WTC11 (cell line): ENCODE measurements around the gene OTOS. TPM values are rescaled to one million over a fixed set of nuclear protein-coding genes. Genes with fewer than 3 reads are reported as not detected.
A peak's percentile ranks its signal among the peaks of the same experiment; 100 is the strongest.

Source experiments
- ATAC-seq: fragments of 200-7000 bp; cut with Tn5 transposase; 2 replicates; pipeline ENCODE4 v1.10.0; 2021; ENCODE audit warnings: mild to moderate bottlenecking, moderate library complexity
- CTCF ChIA-PET: fragments of 300-600 bp; sonication (Branson Sonifier 250); formaldehyde crosslinking; loops from one replicate; lab custom pipeline; 2021; ENCODE audit warnings: antibody characterized with exemption; lab: Charles Lee
- POLR2A ChIA-PET: fragments of 350-600 bp; sonication (Branson Sonifier 250); formaldehyde crosslinking; loops from one replicate; lab custom pipeline; 2021; ENCODE audit warnings: antibody characterized with exemption; lab: Charles Lee
- DNase-seq: peaks from one replicate; pipeline ENCODE4 v3.0.0; 2021; ENCODE audit warnings: low spot score
- H3K27ac Mint-ChIP-seq: 2 replicates; pipeline ENCODE4 v1.8.0; 2021; ENCODE audit warnings: mixed read lengths
- H3K27me3 Mint-ChIP-seq: 2 replicates; pipeline ENCODE4 v1.8.0; 2021; ENCODE audit warnings: low read depth, mild to moderate bottlenecking, moderate library complexity, mixed read lengths
- H3K36me3 Mint-ChIP-seq: 2 replicates; pipeline ENCODE4 v1.8.0; 2021; ENCODE audit warnings: mixed read lengths
- H3K4me1 Mint-ChIP-seq: 2 replicates; pipeline ENCODE4 v1.8.0; 2022; ENCODE audit warnings: mixed read lengths
- H3K4me3 Mint-ChIP-seq: 2 replicates; pipeline ENCODE4 v1.8.0; 2021; ENCODE audit warnings: mild to moderate bottlenecking, moderate library complexity, mixed read lengths
- H3K9me3 Mint-ChIP-seq: 2 replicates; pipeline ENCODE4 v1.8.0; 2021; ENCODE audit warnings: mixed read lengths
- CREB1 ChIP-seq: sonication (generic); formaldehyde crosslinking; IDR thresholded peaks from 2 replicates; pipeline ENCODE4 v1.8.0; 2023; ENCODE audit warnings: mild to moderate bottlenecking, missing genetic modification reagents
- ESRRA ChIP-seq: sonication (generic); formaldehyde crosslinking; IDR thresholded peaks from 2 replicates; pipeline ENCODE4 v1.8.1; 2022; ENCODE audit warnings: mild to moderate bottlenecking, missing genetic modification reagents, borderline replicate concordance
- ETV6 ChIP-seq: sonication (generic); formaldehyde crosslinking; IDR thresholded peaks from 2 replicates; pipeline ENCODE4 v1.8.1; 2022; ENCODE audit warnings: mild to moderate bottlenecking, missing genetic modification reagents
- HMGA2 ChIP-seq: fragments of 250-450 bp; sonication (Bioruptor Pico); IDR thresholded peaks from 2 replicates; pipeline ENCODE4 v1.4.0; 2021; ENCODE audit warnings: mild to moderate bottlenecking, moderate library complexity
- IRF2 ChIP-seq: sonication (generic); formaldehyde crosslinking; IDR thresholded peaks from 2 replicates; pipeline ENCODE4 v1.8.0; 2022; ENCODE audit warnings: low read depth, missing genetic modification reagents, borderline replicate concordance
- JAZF1 ChIP-seq: fragments of 250-450 bp; sonication (Bioruptor Pico); IDR thresholded peaks from 2 replicates; pipeline ENCODE4 v1.9.0; 2021; ENCODE audit warnings: moderate library complexity, mild to moderate bottlenecking, inconsistent platforms
- MYBL2 ChIP-seq: sonication (generic); formaldehyde crosslinking; IDR thresholded peaks from 2 replicates; pipeline ENCODE4 v1.8.1; 2023; ENCODE audit warnings: mild to moderate bottlenecking, moderate library complexity, missing genetic modification reagents
- NFE2L1 ChIP-seq: sonication (generic); formaldehyde crosslinking; IDR thresholded peaks from 2 replicates; pipeline ENCODE4 v1.8.1; 2023; ENCODE audit warnings: missing genetic modification reagents
- OVOL2 ChIP-seq: fragments of 250-450 bp; sonication (Bioruptor Pico); IDR thresholded peaks from 2 replicates; pipeline ENCODE4 v1.9.0; 2021; ENCODE audit warnings: mild to moderate bottlenecking, borderline replicate concordance
- RELA ChIP-seq: sonication (generic); formaldehyde crosslinking; IDR thresholded peaks from 2 replicates; pipeline ENCODE4 v1.8.1; 2022; ENCODE audit warnings: missing genetic modification reagents, mild to moderate bottlenecking, borderline replicate concordance
- SMAD3 ChIP-seq: sonication (generic); formaldehyde crosslinking; IDR thresholded peaks from 2 replicates; pipeline ENCODE4 v1.8.0; 2022; ENCODE audit warnings: missing genetic modification reagents, mild to moderate bottlenecking, borderline replicate concordance
- TEAD1 ChIP-seq: sonication (generic); formaldehyde crosslinking; IDR thresholded peaks from 2 replicates; pipeline ENCODE4 v1.8.0; 2022; ENCODE audit warnings: mild to moderate bottlenecking, missing genetic modification reagents
- TEAD4 ChIP-seq: sonication (generic); formaldehyde crosslinking; IDR thresholded peaks from 2 replicates; pipeline ENCODE4 v1.8.0; 2022; ENCODE audit warnings: mild to moderate bottlenecking, missing genetic modification reagents
- ZNF138 ChIP-seq: sonication (generic); formaldehyde crosslinking; conservative IDR thresholded peaks from 2 replicates; pipeline ENCODE4 v1.8.1; 2022; ENCODE audit warnings: mild to moderate bottlenecking, moderate library complexity, missing genetic modification reagents
- ZNF396 ChIP-seq: fragments of 250-450 bp; sonication (Bioruptor Pico); IDR thresholded peaks from 2 replicates; pipeline ENCODE4 v1.8.0; 2021; ENCODE audit warnings: mild to moderate bottlenecking, moderate library complexity, borderline replicate concordance
- ZNF423 ChIP-seq: fragments of 250-450 bp; sonication (Bioruptor Pico); IDR thresholded peaks from 2 replicates; pipeline ENCODE4 v2.1.2; 2022; ENCODE audit warnings: mild to moderate bottlenecking, moderate library complexity
- total RNA-seq: library from RNA; stranded (reverse); gene quantifications from 3 replicates; pipeline ENCODE4 v1.2.3, GENCODE V29; 2021
- TF ChIP-seq, protein P1 (sequence below): sonication (generic); formaldehyde crosslinking; IDR thresholded peaks from 2 replicates; pipeline ENCODE4 v1.8.1; 2023; ENCODE audit warnings: mild to moderate bottlenecking, missing genetic modification reagents
- TF ChIP-seq, protein P2 (sequence below): sonication (generic); formaldehyde crosslinking; IDR thresholded peaks from 2 replicates; pipeline ENCODE4 v1.8.0; 2023; ENCODE audit warnings: mild to moderate bottlenecking, missing genetic modification reagents
- TF ChIP-seq, protein P3 (sequence below): sonication (generic); formaldehyde crosslinking; IDR thresholded peaks from 2 replicates; pipeline ENCODE4 v1.8.1; 2022; ENCODE audit warnings: low read depth, mild to moderate bottlenecking, moderate library complexity, missing genetic modification reagents, borderline replicate concordance
- TF ChIP-seq, protein P4 (sequence below): sonication (generic); formaldehyde crosslinking; IDR thresholded peaks from 2 replicates; pipeline ENCODE4 v1.8.0; 2022; ENCODE audit warnings: mild to moderate bottlenecking, missing genetic modification reagents
- TF ChIP-seq, protein P5 (sequence below): sonication (generic); formaldehyde crosslinking; IDR thresholded peaks from 2 replicates; pipeline ENCODE4 v1.8.1; 2023; ENCODE audit warnings: mild to moderate bottlenecking, missing genetic modification reagents, moderate library complexity

OTOS gene
- total RNA-seq, 1 experiment from 2014 or later, result not detected

DNA sequence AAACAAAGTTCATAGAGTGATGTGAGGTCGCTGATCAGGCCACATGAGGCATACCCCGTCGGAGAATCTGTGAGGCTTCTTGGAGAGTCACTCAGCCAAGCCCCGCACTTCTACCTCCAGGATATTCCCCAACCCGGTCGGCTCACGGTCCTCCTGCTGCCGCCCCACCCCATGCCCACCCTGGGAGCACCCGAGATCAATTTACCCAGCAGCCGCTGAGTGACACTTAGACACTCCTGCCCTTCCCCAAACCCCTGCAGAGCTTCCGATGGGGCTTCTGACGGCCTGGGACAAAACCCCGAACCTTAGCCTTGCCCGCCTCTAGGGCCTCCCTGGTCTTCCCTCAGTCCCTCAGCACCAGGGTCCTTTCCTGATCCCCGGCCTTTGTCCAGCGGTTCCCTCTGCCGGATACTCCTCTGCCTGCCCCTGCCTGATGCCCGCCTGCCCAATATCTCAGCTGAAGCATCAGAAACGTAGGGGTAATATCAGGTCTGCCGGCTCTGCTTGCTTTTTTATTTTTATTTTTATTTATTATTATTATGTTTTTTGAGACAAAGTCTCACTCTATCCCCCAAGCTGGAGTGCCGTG lies 18.9 kb upstream of the OTOS start:
- ATAC-seq (no peak), DNase-seq (no peak)
- Mint-ChIP-seq H3K4me3 (no peak overlapping the region), H3K9me3 (peaks cover 10% of the 10 kb centered on the region), H3K4me1 (0 out of 2 replicates have a peak, but pooled peaks cover 3% of the 10 kb centered on the region), H3K27ac (no peak overlapping the region), H3K27me3 (0 out of 2 replicates have a peak, but pooled peaks cover 4% of the 10 kb centered on the region), H3K36me3 (peaks cover 2% of the 10 kb centered on the region; the same call in 1 of the 2 replicates)
- CTCF ChIA-PET, result no interaction called here
- no peak for TF ChIP-seq ZNF423 (CRISPR knock-in tag)
- TF ChIP-seq OVOL2 (CRISPR knock-in tag), result no peak
- TF ChIP-seq, protein P1, sequence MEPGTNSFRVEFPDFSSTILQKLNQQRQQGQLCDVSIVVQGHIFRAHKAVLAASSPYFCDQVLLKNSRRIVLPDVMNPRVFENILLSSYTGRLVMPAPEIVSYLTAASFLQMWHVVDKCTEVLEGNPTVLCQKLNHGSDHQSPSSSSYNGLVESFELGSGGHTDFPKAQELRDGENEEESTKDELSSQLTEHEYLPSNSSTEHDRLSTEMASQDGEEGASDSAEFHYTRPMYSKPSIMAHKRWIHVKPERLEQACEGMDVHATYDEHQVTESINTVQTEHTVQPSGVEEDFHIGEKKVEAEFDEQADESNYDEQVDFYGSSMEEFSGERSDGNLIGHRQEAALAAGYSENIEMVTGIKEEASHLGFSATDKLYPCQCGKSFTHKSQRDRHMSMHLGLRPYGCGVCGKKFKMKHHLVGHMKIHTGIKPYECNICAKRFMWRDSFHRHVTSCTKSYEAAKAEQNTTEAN (CRISPR knock-in tag), result no peak
- TF ChIP-seq ZNF138 (CRISPR knock-in tag), result no peak
- TF ChIP-seq, protein P2, sequence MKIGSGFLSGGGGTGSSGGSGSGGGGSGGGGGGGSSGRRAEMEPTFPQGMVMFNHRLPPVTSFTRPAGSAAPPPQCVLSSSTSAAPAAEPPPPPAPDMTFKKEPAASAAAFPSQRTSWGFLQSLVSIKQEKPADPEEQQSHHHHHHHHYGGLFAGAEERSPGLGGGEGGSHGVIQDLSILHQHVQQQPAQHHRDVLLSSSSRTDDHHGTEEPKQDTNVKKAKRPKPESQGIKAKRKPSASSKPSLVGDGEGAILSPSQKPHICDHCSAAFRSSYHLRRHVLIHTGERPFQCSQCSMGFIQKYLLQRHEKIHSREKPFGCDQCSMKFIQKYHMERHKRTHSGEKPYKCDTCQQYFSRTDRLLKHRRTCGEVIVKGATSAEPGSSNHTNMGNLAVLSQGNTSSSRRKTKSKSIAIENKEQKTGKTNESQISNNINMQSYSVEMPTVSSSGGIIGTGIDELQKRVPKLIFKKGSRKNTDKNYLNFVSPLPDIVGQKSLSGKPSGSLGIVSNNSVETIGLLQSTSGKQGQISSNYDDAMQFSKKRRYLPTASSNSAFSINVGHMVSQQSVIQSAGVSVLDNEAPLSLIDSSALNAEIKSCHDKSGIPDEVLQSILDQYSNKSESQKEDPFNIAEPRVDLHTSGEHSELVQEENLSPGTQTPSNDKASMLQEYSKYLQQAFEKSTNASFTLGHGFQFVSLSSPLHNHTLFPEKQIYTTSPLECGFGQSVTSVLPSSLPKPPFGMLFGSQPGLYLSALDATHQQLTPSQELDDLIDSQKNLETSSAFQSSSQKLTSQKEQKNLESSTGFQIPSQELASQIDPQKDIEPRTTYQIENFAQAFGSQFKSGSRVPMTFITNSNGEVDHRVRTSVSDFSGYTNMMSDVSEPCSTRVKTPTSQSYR, result no peak
- POLR2A ChIA-PET, result no interaction called here

- no peak overlapping the region for H3K4me3 Mint-ChIP-seq
- CTCF ChIA-PET, result no interaction called here
- H3K27me3 Mint-ChIP-seq, result no peaks in the 10 kb centered on the region
- H3K9me3 Mint-ChIP-seq, result no peaks in the 10 kb centered on the region
- no peaks in the 10 kb centered on the region for H3K36me3 Mint-ChIP-seq
- POLR2A ChIA-PET, result no interaction called here
- no peak for DNase-seq
- TF ChIP-seq CREB1 (CRISPR knock-in tag), result no peak
- TF ChIP-seq, protein P3, sequence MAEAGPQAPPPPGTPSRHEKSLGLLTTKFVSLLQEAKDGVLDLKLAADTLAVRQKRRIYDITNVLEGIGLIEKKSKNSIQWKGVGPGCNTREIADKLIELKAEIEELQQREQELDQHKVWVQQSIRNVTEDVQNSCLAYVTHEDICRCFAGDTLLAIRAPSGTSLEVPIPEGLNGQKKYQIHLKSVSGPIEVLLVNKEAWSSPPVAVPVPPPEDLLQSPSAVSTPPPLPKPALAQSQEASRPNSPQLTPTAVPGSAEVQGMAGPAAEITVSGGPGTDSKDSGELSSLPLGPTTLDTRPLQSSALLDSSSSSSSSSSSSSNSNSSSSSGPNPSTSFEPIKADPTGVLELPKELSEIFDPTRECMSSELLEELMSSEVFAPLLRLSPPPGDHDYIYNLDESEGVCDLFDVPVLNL (CRISPR knock-in tag), result no peak
- TF ChIP-seq HMGA2 (CRISPR knock-in tag), result no peak
- no peak for TF ChIP-seq ETV6
- TF ChIP-seq RELA (CRISPR knock-in tag), result no peak
- TF ChIP-seq ESRRA, result no peak
- TF ChIP-seq MYBL2 (CRISPR knock-in tag), result no peak
- TF ChIP-seq ZNF423 (CRISPR knock-in tag), result no peak
- TF ChIP-seq TEAD1, result no peak
- TF ChIP-seq IRF2 (CRISPR knock-in tag), result no peak
- no peak for TF ChIP-seq JAZF1 (CRISPR knock-in tag)
- TF ChIP-seq, protein P4, sequence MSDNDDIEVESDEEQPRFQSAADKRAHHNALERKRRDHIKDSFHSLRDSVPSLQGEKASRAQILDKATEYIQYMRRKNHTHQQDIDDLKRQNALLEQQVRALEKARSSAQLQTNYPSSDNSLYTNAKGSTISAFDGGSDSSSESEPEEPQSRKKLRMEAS, result no peak
- TF ChIP-seq NFE2L1 (CRISPR knock-in tag), result no peak
- 0 out of 2 replicates have a peak, but pooled peaks cover 3% of the 10 kb centered on the region for H3K4me1 Mint-ChIP-seq
- no peak for ATAC-seq
- H3K27ac Mint-ChIP-seq, result no peak overlapping the region
These were observed 16.7 kb upstream of the OTOS start for GRCh38 chr2:240157147-240157470.

GRCh38 chr2:240156435-240157146 lies 16.1 kb upstream of the OTOS start:
- H3K36me3 Mint-ChIP-seq, result no peaks in the 10 kb centered on the region
- ChIA-PET CTCF (no interaction called here), POLR2A (interaction anchor here (0.5 kb wide), 1 partner anchor 114 kb away, joined by 3 read pairs; no protein-coding TSS in a partner anchor)
- DNase-seq, result no peak
- H3K27ac Mint-ChIP-seq, result no peak overlapping the region
- H3K9me3 Mint-ChIP-seq, result no peaks in the 10 kb centered on the region
- 0 out of 2 replicates have a peak, but pooled peaks cover 3% of the 10 kb centered on the region for H3K4me1 Mint-ChIP-seq
- TF ChIP-seq SMAD3 (CRISPR knock-in tag) (no peak), TEAD4 (CRISPR knock-in tag) (no peak), ZNF396 (CRISPR knock-in tag) (no peak)
- TF ChIP-seq, protein P5, sequence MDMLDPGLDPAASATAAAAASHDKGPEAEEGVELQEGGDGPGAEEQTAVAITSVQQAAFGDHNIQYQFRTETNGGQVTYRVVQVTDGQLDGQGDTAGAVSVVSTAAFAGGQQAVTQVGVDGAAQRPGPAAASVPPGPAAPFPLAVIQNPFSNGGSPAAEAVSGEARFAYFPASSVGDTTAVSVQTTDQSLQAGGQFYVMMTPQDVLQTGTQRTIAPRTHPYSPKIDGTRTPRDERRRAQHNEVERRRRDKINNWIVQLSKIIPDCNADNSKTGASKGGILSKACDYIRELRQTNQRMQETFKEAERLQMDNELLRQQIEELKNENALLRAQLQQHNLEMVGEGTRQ (CRISPR knock-in tag), result peak; percentile 52; the same call in 1 of the 2 replicates
- no peaks in the 10 kb centered on the region for H3K27me3 Mint-ChIP-seq
- no peak overlapping the region for H3K4me3 Mint-ChIP-seq
- ATAC-seq, result no peak
